Neutrophil (primary cell): ENCODE measurements around the gene ZFAND3.
"Not testable (repeated sequence)": the region's sequence is repeated elsewhere in the genome, so short reads cannot be mapped to it uniquely, and the experiment has no call there.

Experiments used
- H3K27ac ChIP-seq: fragments of 200-600 bp; sonication (generic); 2 replicates; pipeline ENCODE4 v1.5.1; 2016; ENCODE audit warnings: mild to moderate bottlenecking, moderate library complexity
- H3K27me3 ChIP-seq: fragments of 200-600 bp; sonication (generic); 2 replicates; pipeline ENCODE4 v1.6.0; 2016; ENCODE audit warnings: mild to moderate bottlenecking
- H3K36me3 ChIP-seq: fragments of 200-600 bp; sonication (generic); 2 replicates; pipeline ENCODE4 v1.5.1; 2017
- H3K4me1 ChIP-seq, 2 experiments: fragments of 200-600 bp in 1 of 2; sonication (generic) in 1 of 2; 1 replicate in 1 of 2; 2 replicates in 1 of 2; pipeline versions ENCODE4 v1.5.1 to v1.6.1; 2013 to 2016; ENCODE audit warnings: low read depth in 1 of 2, low read length in 1 of 2, mild to moderate bottlenecking in 1 of 2, moderate library complexity in 1 of 2; ENCODE audit not compliant: control insufficient read depth in 1 of 2, insufficient read depth in 1 of 2
- H3K4me3 ChIP-seq, 2 experiments: fragments of 200-600 bp in 1 of 2; sonication (generic) in 1 of 2; 1 replicate in 1 of 2; 2 replicates in 1 of 2; pipeline ENCODE4 v1.5.1; 2013 to 2016; ENCODE audit warnings: low read depth in 1 of 2, low read length in 1 of 2, mild to moderate bottlenecking in 1 of 2, moderate library complexity in 1 of 2
- H3K9me3 ChIP-seq: fragments of 200-600 bp; sonication (generic); 2 replicates; pipeline ENCODE4 v1.5.1; 2016
- CTCF ChIP-seq: fragments of 200-600 bp; sonication (generic); IDR thresholded peaks from 2 replicates; pipeline ENCODE4 v1.5.1; 2016; ENCODE audit warnings: antibody characterized with exemption

ZFAND3 gene

GRCh38 chr6:37959061-37959460 is 139.5 kb downstream of the ZFAND3 start:
- H3K4me3 ChIP-seq: no peak overlapping the region
- no peaks in the 10 kb centered on the region for H3K9me3 ChIP-seq
- H3K27me3 ChIP-seq: no peaks in the 10 kb centered on the region
- TF ChIP-seq CTCF: no peak
- H3K27ac ChIP-seq: no peak overlapping the region
- H3K4me1 ChIP-seq: peaks cover 3 to 9% of the 10 kb centered on the region in 2 experiments
- H3K36me3 ChIP-seq: no peaks in the 10 kb centered on the region

- Histone ChIP-seq H3K4me3 (no peak overlapping the region), H3K27ac (no peak overlapping the region), H3K27me3 (no peaks in the 10 kb centered on the region), H3K4me1 (peaks cover 3 to 9% of the 10 kb centered on the region in 2 experiments), H3K9me3 (no peaks in the 10 kb centered on the region), H3K36me3 (no peaks in the 10 kb centered on the region)
- no peak for TF ChIP-seq CTCF
These were observed 140.8 kb downstream of the ZFAND3 start for GRCh38 chr6:37960139-37960935.

GRCh38 chr6:37962481-37963080 is 143.1 kb downstream of the ZFAND3 start:
- H3K4me1 ChIP-seq, H3K27ac ChIP-seq, H3K36me3 ChIP-seq, H3K9me3 ChIP-seq, H3K4me3 ChIP-seq, H3K27me3 ChIP-seq: not testable (repeated sequence)

- no peak for TF ChIP-seq CTCF
- no peaks in the 10 kb centered on the region for H3K9me3 ChIP-seq
- no peaks in the 10 kb centered on the region for H3K4me1 ChIP-seq
- no peak overlapping the region for H3K4me3 ChIP-seq
- H3K27ac ChIP-seq: no peak overlapping the region
- H3K27me3 ChIP-seq: no peaks in the 10 kb centered on the region
- no peaks in the 10 kb centered on the region for H3K36me3 ChIP-seq
These were observed 146.6 kb downstream of the ZFAND3 start for GRCh38 chr6:37965964-37966676.

- no peak overlapping the region for H3K4me3 ChIP-seq
- TF ChIP-seq CTCF: no peak
- peaks cover 0 to 1% of the 10 kb centered on the region in 2 experiments for H3K4me1 ChIP-seq
- H3K36me3 ChIP-seq: no peaks in the 10 kb centered on the region
- no peaks in the 10 kb centered on the region for H3K9me3 ChIP-seq
- no peak overlapping the region for H3K27ac ChIP-seq
- H3K27me3 ChIP-seq: no peaks in the 10 kb centered on the region
These were observed 147.3 kb downstream of the ZFAND3 start for GRCh38 chr6:37966801-37967200.

GRCh38 chr6:37967651-37968050 is 148.1 kb downstream of the ZFAND3 start:
- Histone ChIP-seq H3K27me3 (no peaks in the 10 kb centered on the region), H3K27ac (no peak overlapping the region), H3K9me3 (no peaks in the 10 kb centered on the region), H3K4me3 (no peak overlapping the region), H3K36me3 (no peaks in the 10 kb centered on the region), H3K4me1 (peaks cover 0 to 9% of the 10 kb centered on the region in 2 experiments)
- no peak for TF ChIP-seq CTCF
